GM19468 (cell line): ENCODE measurements around the gene FLYWCH1.

Experiments used
- ATAC-seq: cut with Tn5 transposase; IDR thresholded peaks from one replicate; pipeline ENCODE4 v1.9.1; 2021; ENCODE audit warnings: mild to moderate bottlenecking, moderate library complexity, moderate number of reproducible peaks; ENCODE audit not compliant: unreplicated experiment; ENCODE audit errors: extremely low read depth

FLYWCH1 gene

GRCh38 chr16:2948807-2949704, 37.3 kb downstream of the FLYWCH1 start:
- no peak for ATAC-seq

DNA sequence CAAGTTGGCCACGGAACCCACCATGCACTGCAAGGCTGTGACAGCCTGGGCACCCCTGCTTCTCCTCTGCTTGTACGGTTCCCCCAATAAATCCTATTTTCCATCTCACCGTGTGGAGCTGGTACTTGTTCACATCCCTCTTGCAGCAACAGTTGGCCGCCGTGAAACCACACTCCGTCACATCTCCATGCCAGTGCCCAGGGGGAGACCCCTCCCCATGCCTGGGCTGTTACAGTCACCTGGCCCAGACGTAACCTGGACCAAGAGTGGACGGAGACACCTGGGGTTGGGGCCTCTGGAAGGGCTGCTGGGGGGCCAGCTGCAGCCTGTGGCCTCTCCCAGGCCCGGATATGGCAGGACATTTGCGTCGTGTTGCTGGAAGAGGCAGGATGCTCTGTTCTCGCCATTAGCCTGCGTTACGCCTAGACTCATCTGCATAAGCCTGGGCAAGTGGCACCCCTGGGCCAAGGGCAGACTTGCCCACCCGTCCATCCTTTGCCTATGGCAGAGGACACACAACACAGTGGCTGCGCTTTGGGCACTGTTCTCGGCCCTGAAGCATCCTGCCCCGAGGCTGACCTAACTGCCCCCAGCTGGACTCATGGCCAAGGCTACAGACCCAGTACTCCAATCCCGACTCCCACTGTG, 38.1 kb downstream of the FLYWCH1 start:
- no peak for ATAC-seq

- ATAC-seq, result no peak
These were observed 38.6 kb downstream of the FLYWCH1 start for GRCh38 chr16:2950353-2950724.

DNA sequence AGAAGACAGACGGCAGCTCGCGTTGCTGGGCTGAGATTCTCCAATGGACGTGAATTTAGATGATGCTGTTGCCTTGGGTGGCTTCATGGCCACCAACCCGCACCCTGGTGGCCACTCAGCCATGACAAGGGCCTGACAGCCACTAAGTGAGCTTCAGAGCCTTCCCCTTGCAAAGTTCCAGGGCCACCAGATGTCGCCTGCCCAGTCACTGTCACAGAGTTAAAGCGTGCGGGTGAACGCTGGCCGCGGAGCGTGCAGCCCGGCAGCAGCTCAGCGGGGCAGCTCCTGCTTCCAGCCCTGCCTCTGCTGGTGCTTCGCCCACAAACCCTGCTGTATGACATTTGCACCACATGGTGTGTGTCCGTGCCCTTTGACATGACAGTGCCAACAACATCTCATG, 39.0 kb downstream of the FLYWCH1 start:
- no peak for ATAC-seq

DNA sequence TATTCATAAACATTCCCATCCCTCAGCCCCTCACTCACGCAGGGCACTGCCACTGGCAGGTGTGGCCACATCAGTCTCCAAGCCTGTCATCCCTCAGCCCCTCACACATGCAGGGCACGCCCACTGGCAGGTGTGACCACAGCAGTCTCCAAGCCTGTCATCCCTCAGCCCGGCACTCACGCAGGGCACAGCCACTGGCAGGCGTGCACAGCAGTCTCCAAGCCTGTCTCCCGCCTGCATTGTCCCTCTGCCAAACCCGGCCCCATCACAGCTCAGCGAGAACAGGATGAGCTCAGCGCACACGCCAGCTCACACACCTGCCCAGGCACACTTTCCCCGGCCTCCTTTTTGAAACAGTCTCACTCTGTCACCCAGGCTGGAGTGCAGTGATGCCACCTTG, 40.9 kb downstream of the FLYWCH1 start:
- no peak for ATAC-seq

DNA sequence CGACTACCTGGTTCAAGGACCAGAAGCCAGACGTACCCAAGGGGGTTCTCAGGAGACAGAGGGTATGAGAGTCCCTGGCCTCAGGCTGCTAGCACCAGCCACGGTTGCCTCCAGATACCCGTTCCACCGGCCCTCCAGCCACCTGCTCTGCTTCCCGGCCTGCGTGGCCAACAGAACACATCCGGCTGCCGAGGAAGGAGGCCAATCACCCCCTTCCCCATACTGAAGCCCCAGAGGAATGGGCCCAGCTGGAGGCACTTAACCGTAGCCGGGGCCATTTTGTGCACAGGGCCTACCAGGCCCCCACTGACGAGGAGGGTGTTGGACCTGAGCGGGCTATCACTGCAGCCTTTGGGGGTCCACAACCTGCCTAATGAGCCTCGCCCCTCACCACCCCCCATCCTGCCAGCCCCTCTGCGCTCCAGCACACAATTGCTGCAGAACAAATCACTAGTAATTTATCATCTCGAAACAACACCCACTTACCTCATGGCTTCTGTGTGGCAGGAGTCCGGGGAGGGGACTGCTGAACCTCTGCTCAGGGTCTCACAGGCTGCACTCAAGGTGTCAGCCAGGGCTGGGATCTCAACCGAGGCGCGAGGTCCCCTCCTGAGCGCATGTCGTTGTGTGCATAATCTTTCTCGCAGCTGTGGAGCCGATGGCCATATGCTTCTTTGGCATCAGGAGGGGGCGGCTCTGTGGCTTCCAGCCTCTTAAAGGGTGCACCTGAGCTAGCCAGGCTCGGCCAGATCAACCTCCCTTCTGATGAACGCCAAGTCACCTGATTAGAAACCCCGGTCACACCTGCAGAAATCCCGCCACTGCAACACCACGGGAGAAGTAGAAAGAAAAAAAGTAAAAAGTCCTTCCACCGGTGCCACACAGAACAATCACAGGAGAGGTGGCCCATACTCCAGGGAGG, 42.2 kb downstream of the FLYWCH1 start:
- no peak for ATAC-seq

DNA sequence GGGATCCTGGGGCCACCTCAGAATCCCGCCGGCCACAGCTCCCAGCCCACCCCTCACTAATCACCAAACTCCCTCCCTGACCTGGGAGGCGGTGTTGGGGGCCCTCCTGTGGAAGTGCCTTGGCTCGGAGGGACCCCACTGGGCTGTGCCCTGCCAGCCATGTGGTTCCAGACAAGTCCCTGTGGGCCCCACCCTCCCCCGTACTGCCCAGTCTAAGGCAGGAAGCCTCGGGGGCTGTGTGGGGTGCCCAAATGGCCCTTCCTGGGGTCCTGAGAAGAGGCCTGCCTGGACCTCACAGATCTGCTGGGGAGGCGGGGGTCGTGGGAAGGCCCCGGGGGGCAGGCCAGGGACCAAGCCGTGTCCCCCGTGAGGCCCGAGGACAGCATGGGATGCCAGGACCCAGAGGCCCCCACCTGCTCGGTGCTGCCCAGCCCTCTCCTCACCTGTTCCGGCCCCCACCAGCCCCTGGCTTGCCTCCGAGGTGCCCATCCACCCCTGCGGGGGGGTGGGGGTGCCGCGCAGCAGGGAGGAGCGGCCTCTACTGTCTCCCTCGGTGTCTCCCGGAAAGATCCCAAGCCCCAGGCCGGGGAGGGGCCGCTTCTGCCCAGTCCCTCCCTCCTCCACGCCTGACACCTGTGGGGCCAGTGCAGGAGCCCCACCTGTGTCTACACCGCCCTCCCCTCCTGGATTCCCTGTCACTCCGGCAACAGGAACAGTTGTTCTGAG, 43.1 kb downstream of the FLYWCH1 start:
- ATAC-seq, result no peak

DNA sequence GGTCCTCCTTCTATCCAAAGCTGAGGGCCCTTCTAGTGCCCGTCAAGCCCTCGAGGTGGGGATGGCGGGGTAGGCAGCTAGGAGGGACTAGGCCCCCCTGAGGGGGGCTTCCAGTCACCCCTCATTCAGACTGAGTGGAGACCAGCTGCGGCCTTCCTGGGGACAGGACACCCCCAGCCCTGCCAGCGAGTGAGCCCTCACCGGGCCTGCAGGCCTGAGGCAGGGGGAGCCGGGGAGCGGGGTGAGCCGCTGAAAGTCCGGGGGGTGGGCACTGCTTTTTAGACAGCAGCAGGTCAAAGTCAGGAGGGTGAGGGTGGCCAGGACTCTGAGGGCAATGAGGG, 43.7 kb downstream of the FLYWCH1 start:
- no peak for ATAC-seq

- ATAC-seq, result no peak
These were observed 44.2 kb downstream of the FLYWCH1 start for GRCh38 chr16:2955779-2956578.

DNA sequence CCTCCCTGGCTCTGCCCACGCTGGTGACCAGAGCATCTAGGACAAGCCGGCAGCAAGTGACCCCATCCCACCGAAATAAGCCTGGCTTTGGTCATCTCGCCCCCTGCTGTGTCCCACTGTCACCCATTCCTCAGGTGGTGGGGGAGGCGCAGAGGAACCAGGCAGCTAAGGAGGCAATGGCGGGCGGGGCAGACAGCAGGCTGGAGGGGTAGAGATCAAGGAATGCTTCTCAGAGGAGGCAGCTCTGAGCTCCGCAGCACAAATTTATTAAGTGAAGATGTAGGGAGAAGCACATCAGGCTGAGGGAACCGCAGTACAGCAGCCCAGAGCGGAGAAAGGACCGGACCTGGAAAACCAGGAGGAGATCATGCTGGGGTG, 44.8 kb downstream of the FLYWCH1 start:
- no peak for ATAC-seq

GRCh38 chr16:2959206-2959605, 47.5 kb downstream of the FLYWCH1 start:
- ATAC-seq, result no peak

DNA sequence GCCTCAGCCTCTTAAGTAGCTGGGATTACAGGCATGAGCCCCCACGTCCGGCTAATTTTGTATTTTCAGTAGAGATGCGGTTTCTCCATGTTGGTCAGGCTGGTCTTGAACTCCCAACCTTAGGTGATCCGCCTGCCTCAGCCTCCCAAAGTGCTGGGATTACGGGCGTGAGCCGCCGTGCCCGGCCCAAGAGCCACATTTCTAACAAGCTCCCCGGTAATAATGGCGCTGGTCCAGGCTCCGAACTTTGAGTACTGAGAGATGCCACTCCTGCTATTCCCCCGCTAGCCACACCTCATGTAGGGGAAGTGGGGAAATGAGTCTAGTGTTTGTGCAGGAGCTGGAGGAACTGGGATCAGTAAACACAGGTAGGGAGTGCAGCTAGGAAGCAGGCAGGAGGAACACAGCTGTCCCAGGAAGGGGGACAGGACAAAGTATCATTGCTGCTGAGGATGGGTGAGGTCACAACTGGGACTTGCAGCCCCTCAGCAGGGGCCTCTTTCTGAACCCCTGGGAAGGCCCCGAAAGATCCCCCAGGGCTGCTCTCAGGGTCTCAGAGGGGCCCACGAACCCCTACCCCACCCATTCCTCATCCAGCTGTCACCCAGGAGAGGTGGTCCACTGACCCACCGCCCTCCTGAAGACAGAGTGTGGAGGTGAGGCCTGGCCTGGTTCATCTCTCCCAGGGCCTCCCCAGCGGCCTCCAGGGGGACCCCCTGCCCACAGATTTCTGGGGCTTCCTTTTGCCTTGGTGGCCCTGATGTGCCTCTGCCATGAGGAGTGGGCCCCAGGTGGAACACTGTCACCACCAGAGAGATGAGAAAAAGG, 48.7 kb downstream of the FLYWCH1 start:
- ATAC-seq, result no peak

DNA sequence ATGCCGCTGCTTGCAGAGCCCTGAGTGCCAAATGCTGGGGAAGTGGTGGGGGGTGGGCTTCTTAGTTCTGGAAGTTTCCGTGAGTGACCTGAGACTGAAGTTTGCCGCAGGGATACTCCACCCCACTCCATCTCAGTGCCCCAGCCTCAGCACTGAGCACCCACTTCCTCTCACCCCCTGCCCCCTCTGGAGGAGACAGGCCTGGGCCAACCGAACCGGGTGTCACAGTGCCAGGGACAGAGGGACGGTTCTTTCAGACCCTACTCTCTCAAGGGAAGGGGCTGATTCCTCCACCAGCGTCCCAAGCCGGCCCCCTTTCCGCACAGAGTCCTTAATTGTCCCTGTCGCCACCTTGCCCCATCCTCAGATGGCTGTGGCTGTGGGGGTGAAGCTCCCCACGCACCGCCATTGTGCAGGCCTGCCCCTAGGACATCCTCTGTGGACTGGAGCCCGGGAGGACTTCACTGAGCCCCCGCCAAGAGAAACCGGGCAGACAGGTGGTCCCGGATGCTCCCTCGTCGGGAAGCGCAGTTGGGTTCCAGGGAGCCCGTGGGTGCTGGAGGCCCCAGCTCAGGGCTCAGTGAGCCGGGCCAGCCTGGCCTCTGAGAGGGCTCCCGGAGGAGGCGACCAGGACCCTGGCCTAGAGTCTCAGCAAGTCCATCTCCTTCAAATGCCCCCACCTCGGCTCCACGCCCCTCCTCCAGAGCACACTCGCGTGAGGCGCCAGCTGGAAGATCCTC, 50.8 kb downstream of the FLYWCH1 start:
- ATAC-seq, result no peak

- no peak for ATAC-seq
These were observed 51.5 kb downstream of the FLYWCH1 start for GRCh38 chr16:2963074-2963722.

DNA sequence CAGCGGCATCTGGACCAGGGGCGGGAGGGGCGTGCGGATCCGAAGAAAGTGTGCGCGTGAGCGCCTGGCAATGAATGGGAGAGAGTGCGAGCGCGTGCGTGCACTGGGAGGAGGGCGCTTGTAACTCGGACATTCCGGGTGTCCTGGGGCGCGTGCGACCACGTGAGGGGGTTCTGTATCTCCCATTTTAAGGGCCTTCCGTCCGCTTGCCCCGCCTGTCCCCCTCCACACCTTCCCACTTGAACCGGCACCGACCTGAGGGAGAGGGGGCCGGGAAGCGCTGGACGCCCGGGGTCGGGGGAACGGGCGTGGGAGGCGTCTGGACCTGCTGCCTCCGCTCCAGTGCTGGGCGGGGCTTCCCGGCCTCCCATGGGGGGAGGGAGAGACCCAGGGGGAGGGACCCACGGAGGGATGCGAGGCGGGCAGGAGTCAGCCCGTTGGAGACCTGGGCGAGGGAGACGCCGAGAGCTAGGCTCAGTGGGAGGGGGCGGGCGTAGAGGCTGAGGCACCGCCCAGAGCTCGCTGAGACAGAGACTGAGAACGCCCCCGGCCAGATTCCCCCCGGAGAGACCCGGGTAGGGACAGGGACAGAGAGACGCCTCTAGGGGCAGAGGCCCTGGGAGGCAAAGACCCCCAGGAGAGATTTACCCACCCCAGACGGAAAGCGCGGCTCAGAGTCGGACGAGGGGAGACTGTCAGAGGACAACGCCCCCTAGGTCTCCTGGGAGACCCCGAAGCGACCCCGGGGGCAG, 52.2 kb downstream of the FLYWCH1 start, which contains the start of gene KREMEN2:
Gene KREMEN2, plus strand, starts transcription at position 553 of the 752 bp plus-strand sequence. CDS start 246 bp downstream, outside the sequence.
- no peak for ATAC-seq

- no peak for ATAC-seq
These were observed 53.0 kb downstream of the FLYWCH1 start for GRCh38 chr16:2964475-2965336.
